Measurements from ENCODE around the gene CRYZ.

GRCh38 chr1:74748960-74749359, 16.1 kb upstream of the CRYZ start:
- TF ChIP-seq POLR2A (IDR thresholded peaks at IDR 0.05) = no peak
- TF ChIP-seq CTCF (IDR thresholded peaks at IDR 0.05) = no peak
- no peak for TF ChIP-seq POLR2AphosphoS5 (IDR thresholded peaks at IDR 0.05)

All from upper lobe of left lung (tissue), 4 donors.